Lower leg skin (tissue), 4 donors: ENCODE measurements around the gene CMSS1. TPM values are rescaled to one million over a fixed set of nuclear protein-coding genes. Genes with fewer than 3 reads are reported as not detected.

ENCODE experiments used
- DNase-seq, 2 donors: peaks; one replicate each; pipeline ENCODE4 v3.0.0-alpha.2; 2019; ENCODE audit warnings: low spot score in 2 of 2
- H3K4me3 ChIP-seq: fragments of 200-600 bp; sonication (generic); 2 replicates; pipeline ENCODE4 v1.5.1; 2017; ENCODE audit warnings: mild to moderate bottlenecking, low read depth; ENCODE audit not compliant: poor library complexity, severe bottlenecking
- POLR2A ChIP-seq, 2 donors: fragments of 450-650 bp; IDR thresholded peaks; one replicate each; pipeline ENCODE4 v1.6.1; 2016 to 2017; ENCODE audit warnings: antibody characterized with exemption in 2 of 2, mild to moderate bottlenecking in 1 of 2, moderate library complexity in 1 of 2
- WGBS, 2 donors: methylation state at CpG; one replicate each; pipeline ENCODE4 v1.1.5; 2018; 5-methylcytosine and 5-hydroxymethylcytosine counted together
- intact Hi-C: fragments of 100-400 bp; cut with DNase I; formaldehyde crosslinking; loops from one replicate; pipeline ENCODE4 v1.15.0; 2023; ENCODE audit warnings: low total_unique reads
- total RNA-seq, 4 donors: library from RNA; depleted of rRNA; stranded (reverse); fragments of >200 nt; gene quantifications; one replicate each; pipeline ENCODE4 v1.1.0, GENCODE V29; 2016
- TF ChIP-seq, protein P1 (sequence below), 3 donors: fragments of 450-650 bp; IDR thresholded peaks; one replicate each; pipeline ENCODE4 v1.5.1; 2016; ENCODE audit warnings: antibody characterized with exemption in 3 of 3, mild to moderate bottlenecking in 3 of 3, moderate library complexity in 2 of 3

CMSS1 gene
- total RNA-seq, 4 donors from 2014 or later: 3.7 to 13.2 (median 7.5) TPM

GRCh38 chr3:100189444-100189964, 371.8 kb downstream of the CMSS1 start:
- no peak for DNase-seq
- intact Hi-C loops: no loop called here
- no peak for TF ChIP-seq POLR2A (IDR thresholded peaks at IDR 0.05)
- TF ChIP-seq, protein P1, sequence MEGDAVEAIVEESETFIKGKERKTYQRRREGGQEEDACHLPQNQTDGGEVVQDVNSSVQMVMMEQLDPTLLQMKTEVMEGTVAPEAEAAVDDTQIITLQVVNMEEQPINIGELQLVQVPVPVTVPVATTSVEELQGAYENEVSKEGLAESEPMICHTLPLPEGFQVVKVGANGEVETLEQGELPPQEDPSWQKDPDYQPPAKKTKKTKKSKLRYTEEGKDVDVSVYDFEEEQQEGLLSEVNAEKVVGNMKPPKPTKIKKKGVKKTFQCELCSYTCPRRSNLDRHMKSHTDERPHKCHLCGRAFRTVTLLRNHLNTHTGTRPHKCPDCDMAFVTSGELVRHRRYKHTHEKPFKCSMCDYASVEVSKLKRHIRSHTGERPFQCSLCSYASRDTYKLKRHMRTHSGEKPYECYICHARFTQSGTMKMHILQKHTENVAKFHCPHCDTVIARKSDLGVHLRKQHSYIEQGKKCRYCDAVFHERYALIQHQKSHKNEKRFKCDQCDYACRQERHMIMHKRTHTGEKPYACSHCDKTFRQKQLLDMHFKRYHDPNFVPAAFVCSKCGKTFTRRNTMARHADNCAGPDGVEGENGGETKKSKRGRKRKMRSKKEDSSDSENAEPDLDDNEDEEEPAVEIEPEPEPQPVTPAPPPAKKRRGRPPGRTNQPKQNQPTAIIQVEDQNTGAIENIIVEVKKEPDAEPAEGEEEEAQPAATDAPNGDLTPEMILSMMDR (IDR thresholded peaks at IDR 0.05): no peak
- no peak overlapping the region for H3K4me3 ChIP-seq
- 50 to 54% methylated on average over 4 of the region's 4 CpGs for WGBS, 2 donors

DNA sequence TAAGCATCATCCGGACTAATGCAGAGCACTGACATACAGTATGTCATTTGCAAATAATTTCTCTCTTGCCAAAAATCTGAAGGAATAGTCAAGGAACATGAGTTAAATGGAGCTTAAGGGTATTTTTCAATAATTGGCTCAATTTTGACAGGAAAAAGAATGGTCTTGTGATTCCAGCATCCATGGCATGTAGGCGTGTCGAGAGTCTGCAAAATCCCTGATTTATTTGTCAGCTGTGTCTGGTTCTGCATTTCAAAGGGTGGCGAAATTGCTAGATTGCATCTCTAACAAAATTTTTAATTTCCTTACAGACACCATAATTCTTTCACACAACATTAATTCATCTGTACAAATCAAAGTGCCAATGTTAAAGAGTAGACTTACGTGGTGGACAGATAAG, 377.7 kb downstream of the CMSS1 start:
- no peak for TF ChIP-seq POLR2A (IDR thresholded peaks at IDR 0.05)
- TF ChIP-seq, protein P1 (IDR thresholded peaks at IDR 0.05): no peak
- 71 to 78% methylated on average over 5 of the region's 5 CpGs for WGBS, 2 donors

DNA sequence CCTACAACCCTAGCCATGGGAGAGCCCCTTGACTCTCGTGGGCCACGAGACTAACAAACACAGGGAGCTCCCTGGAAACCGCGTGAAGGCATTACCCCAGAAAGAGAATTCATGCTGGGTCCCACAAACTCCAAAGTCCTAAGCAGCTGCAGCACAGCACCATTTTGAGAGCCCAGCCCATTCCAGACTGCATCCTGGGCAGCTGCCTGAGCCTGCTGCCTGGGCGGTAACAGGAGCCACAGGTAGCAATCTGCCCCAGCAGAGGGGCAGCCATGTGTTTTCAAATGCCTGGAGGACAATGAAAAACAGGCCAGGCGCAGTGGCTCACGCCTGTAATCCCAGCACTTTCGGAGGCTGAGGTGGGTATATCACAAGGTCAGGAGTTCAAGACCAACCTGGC, 380.2 kb downstream of the CMSS1 start:
- TF ChIP-seq, protein P1 (IDR thresholded peaks at IDR 0.05): no peak
- TF ChIP-seq POLR2A (IDR thresholded peaks at IDR 0.05): no peak
- WGBS, 2 donors: 97 to 99% methylated on average over 7 to 8 of the region's 8 CpGs
- H3K4me3 ChIP-seq: no peak overlapping the region
- DNase-seq: no peak
- intact Hi-C loops: no loop called here

More for the DNA sequence above, 377.7 kb downstream of the CMSS1 start:
- DNase-seq: no peak
- intact Hi-C loops: no loop called here
- H3K4me3 ChIP-seq: no peak overlapping the region

GRCh38 chr3:100198579-100199269, 381.1 kb downstream of the CMSS1 start:
- intact Hi-C loops: no loop called here
- DNase-seq: no peak
- H3K4me3 ChIP-seq: no peak overlapping the region
- no peak for TF ChIP-seq POLR2A (IDR thresholded peaks at IDR 0.05)
- TF ChIP-seq, protein P1 (IDR thresholded peaks at IDR 0.05): no peak
- WGBS, 2 donors: 93 to 97% methylated on average over 6 of the region's 6 CpGs

GRCh38 chr3:100205171-100205570, 387.5 kb downstream of the CMSS1 start:
- DNase-seq: no peak
- no peak for TF ChIP-seq POLR2A (IDR thresholded peaks at IDR 0.05)
- TF ChIP-seq, protein P1 (IDR thresholded peaks at IDR 0.05): no peak
- intact Hi-C loops: no loop called here
- whole genome bisulfite sequencing, 2 donors: 67 to 68% methylated on average over 2 of the region's 2 CpGs
- no peak overlapping the region for H3K4me3 ChIP-seq
